ENCODE results near the gene IL17REL. TPM values are rescaled to one million over a fixed set of nuclear protein-coding genes. Genes with fewer than 3 reads are reported as not detected.

Gene IL17REL
- total and polyA plus RNA-seq, 10 of the 15 experiments (the other 5 are each of a cell fraction or from before 2014, with no cell fraction given): 0.03 TPM; not detected in 9

GRCh38 chr22:50035976-50036724 lies 23.6 kb upstream of the IL17REL start (continued):
- TF ChIP-seq HDGF (IDR thresholded peaks at IDR 0.05): no peak
- no peak for TF ChIP-seq SP1 (IDR thresholded peaks at IDR 0.05; ENCODE audit: low read depth, low read length)
- TF ChIP-seq CUX1 (IDR thresholded peaks at IDR 0.05; ENCODE audit: insufficient replicate concordance, low read depth, low read length): no peak
- no peak for TF ChIP-seq HDAC6 (IDR thresholded peaks at IDR 0.05; ENCODE audit: unreplicated experiment)
- TF ChIP-seq USF1 (IDR thresholded peaks at IDR 0.05; ENCODE audit: borderline replicate concordance, extremely low read length, insufficient read depth, low read depth, low read length): no peak
- no peak for TF ChIP-seq TCF7 (IDR thresholded peaks at IDR 0.05; ENCODE audit: borderline replicate concordance)
